Right atrium auricular region (tissue), 2 donors: ENCODE data around the gene SLK. TPM values are rescaled to one million over a fixed set of nuclear protein-coding genes. Genes with fewer than 3 reads are reported as not detected.
A peak's percentile ranks its signal among the peaks of the same experiment; 100 is the strongest.

Experiments
- DNase-seq: peaks from one replicate; pipeline ENCODE4 v3.0.0-alpha.2; 2019; ENCODE audit warnings: low spot score
- H3K27ac ChIP-seq, 2 donors: fragments of 200-600 bp; sonication (generic); 1 replicate in 1 of 2; 2 replicates in 1 of 2; pipeline ENCODE4 v1.5.1; 2016 to 2019
- H3K27me3 ChIP-seq, 2 donors: fragments of 200-600 bp; sonication (generic); one replicate each; pipeline versions ENCODE4 v1.5.1 to v1.6.0; 2017 to 2019
- H3K36me3 ChIP-seq: fragments of 200-600 bp; sonication (generic); one replicate; pipeline ENCODE4 v1.5.1; 2016
- H3K4me1 ChIP-seq, 2 donors: fragments of 200-600 bp; sonication (generic); one replicate each; pipeline versions ENCODE4 v1.5.1 to v1.6.0; 2017 to 2019
- H3K4me3 ChIP-seq, 2 donors: fragments of 200-600 bp; sonication (generic); 1 replicate in 1 of 2; 2 replicates in 1 of 2; pipeline ENCODE4 v1.5.1; 2017 to 2019; ENCODE audit warnings: mild to moderate bottlenecking in 1 of 2, moderate library complexity in 1 of 2
- H3K9me3 ChIP-seq, 2 donors: fragments of 200-600 bp; sonication (generic); one replicate each; pipeline ENCODE4 v1.5.1; 2019
- total RNA-seq, 2 donors: library from RNA; depleted of rRNA; stranded (reverse); fragments of >200 nt; gene quantifications; one replicate each; pipeline ENCODE4 v1.1.0, GENCODE V29; 2016
- TF ChIP-seq, protein P1 (sequence below), 2 donors: fragments of 200-600 bp; sonication (generic); IDR thresholded peaks; one replicate each; pipeline ENCODE4 v1.5.1; 2019; ENCODE audit warnings: antibody characterized with exemption in 2 of 2

SLK gene
- total RNA-seq, 2 donors from 2014 or later = 42.4 to 57.3 TPM

DNA sequence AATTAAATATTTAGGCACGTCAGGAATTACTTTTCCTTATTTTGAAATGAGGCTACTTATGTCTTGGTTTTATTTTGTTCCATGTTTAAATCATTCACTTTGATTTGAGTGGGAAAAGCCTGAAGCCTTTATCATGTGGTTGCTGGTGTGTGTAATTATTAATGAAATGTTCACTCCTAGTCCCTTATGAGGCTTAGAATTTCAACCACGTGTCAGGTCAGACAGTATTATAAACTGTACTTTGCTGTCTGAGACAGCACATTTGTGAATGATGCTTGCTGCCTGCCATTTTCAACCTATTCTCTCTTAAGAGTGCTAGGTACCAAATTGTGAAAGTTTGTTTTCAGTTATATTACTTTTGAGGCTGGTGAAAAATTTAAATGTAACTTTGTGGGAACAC is 59.8 kb downstream of the SLK start:
- no peak for DNase-seq
- peaks cover 56% of the 10 kb centered on the region for H3K36me3 ChIP-seq
- TF ChIP-seq, protein P1, sequence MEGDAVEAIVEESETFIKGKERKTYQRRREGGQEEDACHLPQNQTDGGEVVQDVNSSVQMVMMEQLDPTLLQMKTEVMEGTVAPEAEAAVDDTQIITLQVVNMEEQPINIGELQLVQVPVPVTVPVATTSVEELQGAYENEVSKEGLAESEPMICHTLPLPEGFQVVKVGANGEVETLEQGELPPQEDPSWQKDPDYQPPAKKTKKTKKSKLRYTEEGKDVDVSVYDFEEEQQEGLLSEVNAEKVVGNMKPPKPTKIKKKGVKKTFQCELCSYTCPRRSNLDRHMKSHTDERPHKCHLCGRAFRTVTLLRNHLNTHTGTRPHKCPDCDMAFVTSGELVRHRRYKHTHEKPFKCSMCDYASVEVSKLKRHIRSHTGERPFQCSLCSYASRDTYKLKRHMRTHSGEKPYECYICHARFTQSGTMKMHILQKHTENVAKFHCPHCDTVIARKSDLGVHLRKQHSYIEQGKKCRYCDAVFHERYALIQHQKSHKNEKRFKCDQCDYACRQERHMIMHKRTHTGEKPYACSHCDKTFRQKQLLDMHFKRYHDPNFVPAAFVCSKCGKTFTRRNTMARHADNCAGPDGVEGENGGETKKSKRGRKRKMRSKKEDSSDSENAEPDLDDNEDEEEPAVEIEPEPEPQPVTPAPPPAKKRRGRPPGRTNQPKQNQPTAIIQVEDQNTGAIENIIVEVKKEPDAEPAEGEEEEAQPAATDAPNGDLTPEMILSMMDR (IDR thresholded peaks at IDR 0.05) = no peak

DNA sequence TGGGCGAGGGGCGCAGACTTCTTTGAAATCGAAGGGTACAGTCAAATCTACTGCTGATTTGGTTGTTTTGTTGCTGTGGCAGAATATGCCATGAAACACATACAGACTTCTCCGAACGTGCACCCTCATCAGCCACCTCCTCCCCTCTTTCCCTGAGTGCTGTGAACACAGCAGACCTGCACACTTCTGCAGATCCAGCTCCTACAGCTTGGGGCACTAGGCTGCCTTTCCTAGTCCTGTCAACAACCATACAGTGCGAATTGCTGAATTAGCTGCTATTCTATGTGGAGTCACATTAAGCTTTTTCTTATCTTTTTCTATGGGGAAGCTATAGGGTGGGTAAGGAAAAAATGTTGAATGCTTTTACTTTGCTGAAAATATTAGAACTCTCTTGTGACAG is 61.2 kb downstream of the SLK start:
- H3K36me3 ChIP-seq = peaks cover 48% of the 10 kb centered on the region
- peak overlapping the region; percentile 68 to 89 for H3K27ac ChIP-seq
- H3K27me3 ChIP-seq = no peaks in the 10 kb centered on the region
- H3K4me1 ChIP-seq = peaks cover 0 to 14% of the 10 kb centered on the region in 2 donors
- H3K9me3 ChIP-seq = no peaks in the 10 kb centered on the region
- DNase-seq = no peak
- H3K4me3 ChIP-seq = no peak overlapping the region
- TF ChIP-seq, protein P1 (IDR thresholded peaks at IDR 0.05) = peak in 1 of 2 donors; percentile 65

More for the DNA sequence above, 59.8 kb downstream of the SLK start:
- H3K27me3 ChIP-seq = no peaks in the 10 kb centered on the region
- H3K4me1 ChIP-seq = peaks cover 0 to 14% of the 10 kb centered on the region in 2 donors
- H3K4me3 ChIP-seq = no peak overlapping the region
- H3K27ac ChIP-seq = no peak overlapping the region
- no peaks in the 10 kb centered on the region for H3K9me3 ChIP-seq

- Histone ChIP-seq H3K27ac (peak overlapping the region; percentile 68 to 89), H3K4me1 (peaks cover 0 to 14% of the 10 kb centered on the region in 2 donors), H3K9me3 (no peaks in the 10 kb centered on the region), H3K27me3 (no peaks in the 10 kb centered on the region), H3K4me3 (no peak overlapping the region), H3K36me3 (peaks cover 40% of the 10 kb centered on the region)
- no peak for DNase-seq
- TF ChIP-seq, protein P1 (IDR thresholded peaks at IDR 0.05) = no peak
Measured at GRCh38 chr10:104028823-104029520, 62.0 kb downstream of the SLK start.

DNA sequence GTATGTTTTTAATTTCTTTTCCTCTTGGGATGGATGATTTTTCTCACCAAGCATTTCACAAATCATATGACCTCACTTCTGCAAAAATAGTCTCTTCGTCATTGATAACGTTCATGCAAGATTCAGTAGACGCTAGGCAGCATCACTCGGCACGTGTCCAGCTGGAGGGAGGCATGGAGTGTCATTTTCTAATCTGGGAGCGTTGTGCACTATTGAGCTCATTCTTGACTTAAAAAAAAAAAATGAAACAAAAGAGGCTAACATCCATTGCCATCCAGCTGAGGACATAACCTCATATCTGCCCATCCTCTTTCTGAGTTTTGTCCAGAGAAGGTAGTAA is 62.6 kb downstream of the SLK start:
- Histone ChIP-seq H3K9me3 (no peaks in the 10 kb centered on the region), H3K4me3 (no peak overlapping the region), H3K27me3 (no peaks in the 10 kb centered on the region), H3K36me3 (peaks cover 34% of the 10 kb centered on the region), H3K4me1 (peaks cover 0 to 11% of the 10 kb centered on the region in 2 donors), H3K27ac (peak overlapping the region; percentile 68 to 89)
- TF ChIP-seq, protein P1 (IDR thresholded peaks at IDR 0.05) = no peak
- peak; percentile 91 for DNase-seq

DNA sequence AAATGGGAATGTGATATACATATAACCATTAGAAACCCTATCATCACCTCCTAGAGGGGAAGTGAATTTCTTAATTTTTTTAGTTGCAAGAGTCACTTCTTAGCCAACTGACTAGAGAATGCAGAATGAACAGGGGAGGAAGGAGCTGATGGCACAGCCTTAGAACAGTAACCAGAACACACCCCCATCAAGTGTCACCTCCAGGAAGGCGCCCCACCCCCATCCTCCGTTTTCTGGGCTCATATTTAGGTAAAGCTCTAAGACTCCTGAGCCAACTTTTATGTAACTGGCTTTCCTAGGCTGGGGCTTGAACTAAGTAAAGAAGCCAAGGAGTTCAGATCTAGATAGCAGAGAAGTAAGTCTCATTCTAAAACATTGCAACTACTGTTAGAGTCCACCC is 64.7 kb downstream of the SLK start:
- Histone ChIP-seq H3K9me3 (no peaks in the 10 kb centered on the region), H3K4me3 (no peak overlapping the region), H3K4me1 (peaks cover 0 to 10% of the 10 kb centered on the region in 2 donors), H3K27ac (no peak overlapping the region), H3K27me3 (no peaks in the 10 kb centered on the region), H3K36me3 (peaks cover 20% of the 10 kb centered on the region)
- TF ChIP-seq, protein P1 (IDR thresholded peaks at IDR 0.05) = no peak
- DNase-seq = no peak
